GM23338 (cell line): ENCODE data around the gene SUN2.

ENCODE experiments used
- CREB1 ChIP-seq: fragments of 250-450 bp; sonication (Bioruptor Pico); IDR thresholded peaks from 2 replicates; pipeline ENCODE4 v1.5.0; 2020; ENCODE audit warnings: low read depth, mild to moderate bottlenecking, moderate library complexity
- ETS1 ChIP-seq: IDR thresholded peaks from 2 replicates; pipeline ENCODE4 v1.6.1; 2016; ENCODE audit warnings: antibody characterized with exemption
- EZH2 ChIP-seq: fragments of 200-600 bp; sonication (generic); IDR thresholded peaks from one replicate; pipeline ENCODE4 v1.8.0; 2017; ENCODE audit warnings: antibody characterized with exemption, mild to moderate bottlenecking, low read depth; ENCODE audit not compliant: unreplicated experiment
- EZH2phosphoT487 ChIP-seq: fragments of 200-600 bp; sonication (generic); IDR thresholded peaks from one replicate; pipeline ENCODE4 v1.8.1; 2018; ENCODE audit warnings: antibody characterized with exemption; ENCODE audit not compliant: unreplicated experiment
- JUNB ChIP-seq: IDR thresholded peaks from one replicate; pipeline ENCODE4 v1.6.1; 2016; ENCODE audit warnings: antibody characterized with exemption; ENCODE audit not compliant: unreplicated experiment
- NANOG ChIP-seq: IDR thresholded peaks from 2 replicates; pipeline ENCODE4 v1.6.1; 2016; ENCODE audit warnings: antibody characterized with exemption, borderline replicate concordance
- POLR2AphosphoS5 ChIP-seq: IDR thresholded peaks from 2 replicates; pipeline ENCODE4 v1.6.1; 2016; ENCODE audit warnings: antibody characterized with exemption, low read depth
- REST ChIP-seq: IDR thresholded peaks from one replicate; pipeline ENCODE4 v1.6.1; 2018; ENCODE audit warnings: antibody characterized with exemption; ENCODE audit not compliant: unreplicated experiment
- STAT1 ChIP-seq: IDR thresholded peaks from one replicate; pipeline ENCODE4 v1.6.1; 2016; ENCODE audit warnings: antibody characterized with exemption; ENCODE audit not compliant: unreplicated experiment
- ZNF114 ChIP-seq: fragments of 250-450 bp; sonication (Bioruptor Pico); IDR thresholded peaks from 2 replicates; pipeline ENCODE4 v1.5.0; 2020; ENCODE audit warnings: mild to moderate bottlenecking, moderate library complexity
- TF ChIP-seq, protein P1 (sequence below), 2 experiments: fragments of 200-600 bp in 1 of 2; sonication (generic) in 1 of 2; conservative IDR thresholded peaks; 2 replicates each; pipeline versions ENCODE4 v1.5.1 to v1.6.1; 2016 to 2017; ENCODE audit warnings: antibody characterized with exemption in 2 of 2, low read depth in 2 of 2, mild to moderate bottlenecking in 2 of 2, moderate library complexity in 1 of 2
- TF ChIP-seq, protein P2 (sequence below): fragments of 250-450 bp; sonication (Bioruptor Pico); IDR thresholded peaks from 2 replicates; pipeline ENCODE4 v1.5.0; 2020; ENCODE audit warnings: mild to moderate bottlenecking, moderate library complexity

- TF ChIP-seq, protein P1, sequence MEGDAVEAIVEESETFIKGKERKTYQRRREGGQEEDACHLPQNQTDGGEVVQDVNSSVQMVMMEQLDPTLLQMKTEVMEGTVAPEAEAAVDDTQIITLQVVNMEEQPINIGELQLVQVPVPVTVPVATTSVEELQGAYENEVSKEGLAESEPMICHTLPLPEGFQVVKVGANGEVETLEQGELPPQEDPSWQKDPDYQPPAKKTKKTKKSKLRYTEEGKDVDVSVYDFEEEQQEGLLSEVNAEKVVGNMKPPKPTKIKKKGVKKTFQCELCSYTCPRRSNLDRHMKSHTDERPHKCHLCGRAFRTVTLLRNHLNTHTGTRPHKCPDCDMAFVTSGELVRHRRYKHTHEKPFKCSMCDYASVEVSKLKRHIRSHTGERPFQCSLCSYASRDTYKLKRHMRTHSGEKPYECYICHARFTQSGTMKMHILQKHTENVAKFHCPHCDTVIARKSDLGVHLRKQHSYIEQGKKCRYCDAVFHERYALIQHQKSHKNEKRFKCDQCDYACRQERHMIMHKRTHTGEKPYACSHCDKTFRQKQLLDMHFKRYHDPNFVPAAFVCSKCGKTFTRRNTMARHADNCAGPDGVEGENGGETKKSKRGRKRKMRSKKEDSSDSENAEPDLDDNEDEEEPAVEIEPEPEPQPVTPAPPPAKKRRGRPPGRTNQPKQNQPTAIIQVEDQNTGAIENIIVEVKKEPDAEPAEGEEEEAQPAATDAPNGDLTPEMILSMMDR (conservative IDR thresholded peaks at IDR 0.05; ENCODE audit: low read depth in 2 of 2): no peak
- TF ChIP-seq POLR2AphosphoS5: no peak
- TF ChIP-seq REST: no peak
- no peak for TF ChIP-seq JUNB
- TF ChIP-seq EZH2: no peak
- TF ChIP-seq EZH2phosphoT487: no peak
- no peak for TF ChIP-seq NANOG
- no peak for TF ChIP-seq CREB1 (CRISPR knock-in tag)
- no peak for TF ChIP-seq STAT1
- TF ChIP-seq ETS1: no peak
- TF ChIP-seq, protein P2, sequence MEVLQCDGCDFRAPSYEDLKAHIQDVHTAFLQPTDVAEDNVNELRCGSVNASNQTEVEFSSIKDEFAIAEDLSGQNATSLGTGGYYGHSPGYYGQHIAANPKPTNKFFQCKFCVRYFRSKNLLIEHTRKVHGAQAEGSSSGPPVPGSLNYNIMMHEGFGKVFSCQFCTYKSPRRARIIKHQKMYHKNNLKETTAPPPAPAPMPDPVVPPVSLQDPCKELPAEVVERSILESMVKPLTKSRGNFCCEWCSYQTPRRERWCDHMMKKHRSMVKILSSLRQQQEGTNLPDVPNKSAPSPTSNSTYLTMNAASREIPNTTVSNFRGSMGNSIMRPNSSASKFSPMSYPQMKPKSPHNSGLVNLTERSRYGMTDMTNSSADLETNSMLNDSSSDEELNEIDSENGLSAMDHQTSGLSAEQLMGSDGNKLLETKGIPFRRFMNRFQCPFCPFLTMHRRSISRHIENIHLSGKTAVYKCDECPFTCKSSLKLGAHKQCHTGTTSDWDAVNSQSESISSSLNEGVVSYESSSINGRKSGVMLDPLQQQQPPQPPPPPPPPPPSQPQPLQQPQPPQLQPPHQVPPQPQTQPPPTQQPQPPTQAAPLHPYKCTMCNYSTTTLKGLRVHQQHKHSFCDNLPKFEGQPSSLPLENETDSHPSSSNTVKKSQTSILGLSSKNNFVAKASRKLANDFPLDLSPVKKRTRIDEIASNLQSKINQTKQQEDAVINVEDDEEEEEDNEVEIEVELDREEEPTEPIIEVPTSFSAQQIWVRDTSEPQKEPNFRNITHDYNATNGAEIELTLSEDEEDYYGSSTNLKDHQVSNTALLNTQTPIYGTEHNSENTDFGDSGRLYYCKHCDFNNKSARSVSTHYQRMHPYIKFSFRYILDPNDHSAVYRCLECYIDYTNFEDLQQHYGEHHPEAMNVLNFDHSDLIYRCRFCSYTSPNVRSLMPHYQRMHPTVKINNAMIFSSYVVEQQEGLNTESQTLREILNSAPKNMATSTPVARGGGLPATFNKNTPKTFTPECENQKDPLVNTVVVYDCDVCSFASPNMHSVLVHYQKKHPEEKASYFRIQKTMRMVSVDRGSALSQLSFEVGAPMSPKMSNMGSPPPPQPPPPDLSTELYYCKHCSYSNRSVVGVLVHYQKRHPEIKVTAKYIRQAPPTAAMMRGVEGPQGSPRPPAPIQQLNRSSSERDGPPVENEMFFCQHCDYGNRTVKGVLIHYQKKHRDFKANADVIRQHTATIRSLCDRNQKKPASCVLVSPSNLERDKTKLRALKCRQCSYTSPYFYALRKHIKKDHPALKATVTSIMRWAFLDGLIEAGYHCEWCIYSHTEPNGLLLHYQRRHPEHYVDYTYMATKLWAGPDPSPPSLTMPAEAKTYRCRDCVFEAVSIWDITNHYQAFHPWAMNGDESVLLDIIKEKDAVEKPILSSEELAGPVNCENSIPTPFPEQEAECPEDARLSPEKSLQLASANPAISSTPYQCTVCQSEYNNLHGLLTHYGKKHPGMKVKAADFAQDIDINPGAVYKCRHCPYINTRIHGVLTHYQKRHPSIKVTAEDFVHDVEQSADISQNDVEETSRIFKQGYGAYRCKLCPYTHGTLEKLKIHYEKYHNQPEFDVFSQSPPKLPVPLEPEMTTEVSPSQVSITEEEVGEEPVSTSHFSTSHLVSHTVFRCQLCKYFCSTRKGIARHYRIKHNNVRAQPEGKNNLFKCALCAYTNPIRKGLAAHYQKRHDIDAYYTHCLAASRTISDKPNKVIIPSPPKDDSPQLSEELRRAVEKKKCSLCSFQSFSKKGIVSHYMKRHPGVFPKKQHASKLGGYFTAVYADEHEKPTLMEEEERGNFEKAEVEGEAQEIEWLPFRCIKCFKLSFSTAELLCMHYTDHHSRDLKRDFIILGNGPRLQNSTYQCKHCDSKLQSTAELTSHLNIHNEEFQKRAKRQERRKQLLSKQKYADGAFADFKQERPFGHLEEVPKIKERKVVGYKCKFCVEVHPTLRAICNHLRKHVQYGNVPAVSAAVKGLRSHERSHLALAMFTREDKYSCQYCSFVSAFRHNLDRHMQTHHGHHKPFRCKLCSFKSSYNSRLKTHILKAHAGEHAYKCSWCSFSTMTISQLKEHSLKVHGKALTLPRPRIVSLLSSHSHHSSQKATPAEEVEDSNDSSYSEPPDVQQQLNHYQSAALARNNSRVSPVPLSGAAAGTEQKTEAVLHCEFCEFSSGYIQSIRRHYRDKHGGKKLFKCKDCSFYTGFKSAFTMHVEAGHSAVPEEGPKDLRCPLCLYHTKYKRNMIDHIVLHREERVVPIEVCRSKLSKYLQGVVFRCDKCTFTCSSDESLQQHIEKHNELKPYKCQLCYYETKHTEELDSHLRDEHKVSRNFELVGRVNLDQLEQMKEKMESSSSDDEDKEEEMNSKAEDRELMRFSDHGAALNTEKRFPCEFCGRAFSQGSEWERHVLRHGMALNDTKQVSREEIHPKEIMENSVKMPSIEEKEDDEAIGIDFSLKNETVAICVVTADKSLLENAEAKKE (CRISPR knock-in tag): no peak
- TF ChIP-seq ZNF114: no peak
Measured at GRCh38 chr22:38759005-38759404, 3.2 kb upstream of the SUN2 start.
